B cell (primary cell): ENCODE measurements around the gene CARS2. TPM values are rescaled to one million over a fixed set of nuclear protein-coding genes. Genes with fewer than 3 reads are reported as not detected.
A peak's percentile ranks its signal among the peaks of the same experiment; 100 is the strongest.

ENCODE experiments used
- ATAC-seq: fragments of 200-7000 bp; cut with Tn5 transposase; one replicate; pipeline ENCODE4 v1.10.0; 2021; ENCODE audit warnings: low read depth, mild to moderate bottlenecking, moderate number of reproducible peaks, moderate library complexity
- CTCF ChIA-PET: fragments of 350-600 bp; sonication (Branson Sonifier 250); formaldehyde crosslinking; loops from one replicate; lab custom pipeline; 2021; ENCODE audit warnings: antibody characterized with exemption, inconsistent platforms; lab: Charles Lee
- POLR2A ChIA-PET: fragments of 350-600 bp; sonication (Branson Sonifier 250); formaldehyde crosslinking; loops from one replicate; lab custom pipeline; 2021; ENCODE audit warnings: antibody characterized with exemption; lab: Charles Lee
- DNase-seq: peaks from one replicate; pipeline ENCODE4 v3.0.0; 2013
- H2AFZ ChIP-seq: 2 replicates; pipeline ENCODE4 v1.6.1; 2012; ENCODE audit warnings: mild to moderate bottlenecking, low read depth, low read length; ENCODE audit not compliant: insufficient read depth, poor library complexity, severe bottlenecking
- H3K27ac ChIP-seq, 2 donors: 1 replicate in 1 of 2; 2 replicates in 1 of 2; pipeline ENCODE4 v1.5.1; 2012 to 2013; ENCODE audit warnings: low read length in 2 of 2, mild to moderate bottlenecking in 2 of 2, moderate library complexity in 1 of 2
- H3K27me3 ChIP-seq, 4 experiments: fragments of 200-600 bp in 1 of 4; sonication (generic) in 1 of 4; replicated peaks in 1 of 4; 1 replicate in 2 of 4; 2 replicates in 2 of 4; pipeline versions ENCODE4 v1.6.1 to v1.7.0; 2013 to 2016; ENCODE audit warnings: low read length in 3 of 4, mild to moderate bottlenecking in 2 of 4, mixed read lengths in 1 of 4, moderate library complexity in 1 of 4; ENCODE audit not compliant: insufficient read depth in 4 of 4, control insufficient read depth in 3 of 4; ENCODE audit errors: control extremely low read depth in 1 of 4
- H3K36me3 ChIP-seq, 2 experiments: replicated peaks in 1 of 2; 1 replicate in 1 of 2; 2 replicates in 1 of 2; pipeline versions ENCODE4 v1.6.1 to v1.7.1; 2013; ENCODE audit warnings: low read length in 1 of 2; ENCODE audit not compliant: insufficient read depth in 2 of 2, control insufficient read depth in 1 of 2; ENCODE audit errors: control extremely low read depth in 1 of 2, extremely low read depth in 1 of 2
- H3K4me1 ChIP-seq, 2 donors: fragments of 200-600 bp in 1 of 2; sonication (generic) in 1 of 2; 1 replicate in 1 of 2; 2 replicates in 1 of 2; pipeline versions ENCODE4 v1.5.1 to v1.6.1; 2013 to 2017; ENCODE audit warnings: low read length in 2 of 2; ENCODE audit not compliant: control insufficient read depth in 2 of 2, insufficient read depth in 2 of 2
- H3K4me2 ChIP-seq: replicated peaks from 2 replicates; pipeline ENCODE3; 2012; ENCODE audit warnings: mild to moderate bottlenecking, low read depth, low read length; ENCODE audit not compliant: poor library complexity, severe bottlenecking
- H3K4me3 ChIP-seq, 5 experiments: fragments of 200-600 bp in 1 of 5; sonication (generic) in 1 of 5; 1 replicate in 3 of 5; 2 replicates in 2 of 5; pipeline versions ENCODE4 v1.5.1 to v1.7.0; 2011 to 2016; ENCODE audit warnings: low read length in 4 of 5, mild to moderate bottlenecking in 4 of 5, low read depth in 2 of 5, control low read depth in 1 of 5, moderate library complexity in 1 of 5; ENCODE audit not compliant: insufficient read depth in 1 of 5; ENCODE audit errors: control extremely low read depth in 1 of 5, extremely low read depth in 1 of 5
- H3K79me2 ChIP-seq: fragments of 200-600 bp; sonication (generic); one replicate; pipeline ENCODE4 v1.6.0; 2016; ENCODE audit warnings: low read length; ENCODE audit not compliant: control insufficient read depth, insufficient read depth
- H3K9ac ChIP-seq: fragments of 200-600 bp; sonication (generic); 2 replicates; pipeline ENCODE4 v1.6.1; 2017; ENCODE audit warnings: mild to moderate bottlenecking, low read length, moderate library complexity
- H3K9me3 ChIP-seq, 3 donors: one replicate each; pipeline versions ENCODE4 v1.6.1 to v1.7.1; 2013; ENCODE audit warnings: low read length in 2 of 3; ENCODE audit not compliant: control insufficient read depth in 2 of 3, insufficient read depth in 1 of 3; ENCODE audit errors: control extremely low read depth in 1 of 3
- H4K20me1 ChIP-seq: 2 replicates; pipeline ENCODE4 v1.6.0; 2012; ENCODE audit warnings: mild to moderate bottlenecking, low read length; ENCODE audit not compliant: insufficient read depth, control insufficient read depth, poor library complexity, severe bottlenecking
- H3K27ac Mint-ChIP-seq: one replicate; pipeline ENCODE4 v1.8.0; 2021; ENCODE audit warnings: mixed read lengths
- H3K27me3 Mint-ChIP-seq: one replicate; pipeline ENCODE4 v1.8.0; 2021; ENCODE audit warnings: mixed read lengths
- H3K4me1 Mint-ChIP-seq: one replicate; pipeline ENCODE4 v1.8.0; 2021; ENCODE audit warnings: mixed read lengths
- H3K4me3 Mint-ChIP-seq: one replicate; pipeline ENCODE4 v1.8.0; 2021; ENCODE audit warnings: mixed read lengths
- H3K9me3 Mint-ChIP-seq: one replicate; pipeline ENCODE4 v1.8.0; 2022; ENCODE audit warnings: mixed read lengths; ENCODE audit not compliant: insufficient read depth
- EZH2 ChIP-seq: IDR thresholded peaks from 2 replicates; pipeline ENCODE4 v1.6.1; 2012; ENCODE audit warnings: borderline replicate concordance, low read depth, mild to moderate bottlenecking, moderate library complexity, low read length; ENCODE audit not compliant: insufficient read depth, poor library complexity, severe bottlenecking
- WGBS: methylation state at CpG from one replicate; pipeline ENCODE4 v1.1.5; 2013; ENCODE audit warnings: missing lambda C conversion rate; ENCODE audit not compliant: insufficient coverage; 5-methylcytosine and 5-hydroxymethylcytosine counted together
- intact Hi-C: fragments of 100-400 bp; cut with micrococcal nuclease; formaldehyde crosslinking; loops from one replicate; pipeline ENCODE4 v1.10.0; 2022
- polyA plus RNA-seq: library from polyadenylated mRNA; depleted of rRNA; stranded (reverse); fragments of >200 nt; gene quantifications from 2 replicates; pipeline ENCODE4 v1.2.3, GENCODE V29; 2012
- total RNA-seq, 2 donors: library from RNA; stranded (reverse); fragments of 120-200 nt in 1 of 2; gene quantifications; 1 replicate in 1 of 2; 2 replicates in 1 of 2; pipeline versions ENCODE4 v1.2.3 to v1.2.4, GENCODE V29; 2013 to 2022
- TF ChIP-seq, protein P1 (sequence below): fragments of 200-600 bp; IDR thresholded peaks from one replicate; pipeline ENCODE4 v1.8.0; 2022; ENCODE audit warnings: antibody characterized with exemption, mild to moderate bottlenecking

The CARS2 gene
- total and polyA plus RNA-seq, 2 donors (not counting 1 experiment from before 2014, with no cell fraction given) = 154 to 188 TPM

DNA sequence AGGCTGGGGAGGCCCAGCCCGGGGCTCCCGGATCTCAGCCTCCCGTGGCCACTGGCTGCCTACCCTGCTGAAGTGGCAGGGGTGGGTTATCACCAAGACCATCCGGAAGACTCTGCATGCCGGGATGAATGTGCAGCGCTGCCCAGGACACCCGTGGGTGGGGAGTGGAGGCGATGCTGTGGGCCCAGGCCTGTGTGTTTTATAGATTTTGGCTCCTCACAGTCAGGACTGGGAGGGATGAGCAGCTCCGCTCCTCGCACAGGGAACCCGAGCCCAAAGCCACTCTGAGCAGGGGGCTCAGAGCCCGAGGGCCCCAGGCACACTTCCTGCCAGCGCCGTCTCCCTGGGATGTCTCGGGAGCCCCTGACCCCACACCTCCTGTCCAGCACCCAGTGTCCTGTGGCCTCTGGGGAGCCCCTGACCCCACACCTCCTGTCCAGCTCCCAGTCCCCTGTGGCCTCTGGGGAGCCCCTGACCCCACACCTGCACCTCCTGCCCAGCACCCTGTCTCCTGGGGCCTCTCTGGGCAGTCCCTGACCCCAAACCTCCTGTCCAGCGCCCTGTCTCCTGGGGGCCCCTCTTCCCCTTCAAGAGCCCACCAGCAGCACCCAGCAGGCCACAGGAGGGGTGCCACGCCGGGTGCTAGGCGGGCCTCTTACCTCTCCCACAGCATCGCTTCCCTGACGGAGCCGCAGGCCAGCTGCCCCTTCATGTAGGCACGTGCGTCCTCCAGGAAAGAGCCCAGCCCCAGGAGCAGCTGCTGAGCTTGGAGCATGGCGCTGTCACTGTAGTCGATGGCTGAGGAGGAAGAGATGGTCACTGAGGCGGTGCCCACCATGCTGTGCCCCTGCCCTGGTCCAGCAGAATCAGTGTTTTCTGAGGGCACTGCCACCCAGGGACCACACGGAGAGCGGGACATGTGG is 59.2 kb downstream of the CARS2 start:
- no peak for TF ChIP-seq EZH2
- TF ChIP-seq, protein P1, sequence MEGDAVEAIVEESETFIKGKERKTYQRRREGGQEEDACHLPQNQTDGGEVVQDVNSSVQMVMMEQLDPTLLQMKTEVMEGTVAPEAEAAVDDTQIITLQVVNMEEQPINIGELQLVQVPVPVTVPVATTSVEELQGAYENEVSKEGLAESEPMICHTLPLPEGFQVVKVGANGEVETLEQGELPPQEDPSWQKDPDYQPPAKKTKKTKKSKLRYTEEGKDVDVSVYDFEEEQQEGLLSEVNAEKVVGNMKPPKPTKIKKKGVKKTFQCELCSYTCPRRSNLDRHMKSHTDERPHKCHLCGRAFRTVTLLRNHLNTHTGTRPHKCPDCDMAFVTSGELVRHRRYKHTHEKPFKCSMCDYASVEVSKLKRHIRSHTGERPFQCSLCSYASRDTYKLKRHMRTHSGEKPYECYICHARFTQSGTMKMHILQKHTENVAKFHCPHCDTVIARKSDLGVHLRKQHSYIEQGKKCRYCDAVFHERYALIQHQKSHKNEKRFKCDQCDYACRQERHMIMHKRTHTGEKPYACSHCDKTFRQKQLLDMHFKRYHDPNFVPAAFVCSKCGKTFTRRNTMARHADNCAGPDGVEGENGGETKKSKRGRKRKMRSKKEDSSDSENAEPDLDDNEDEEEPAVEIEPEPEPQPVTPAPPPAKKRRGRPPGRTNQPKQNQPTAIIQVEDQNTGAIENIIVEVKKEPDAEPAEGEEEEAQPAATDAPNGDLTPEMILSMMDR = no peak
- H3K36me3 ChIP-seq = peaks cover 0 to 54% of the 10 kb centered on the region in 2 experiments
- H2AFZ ChIP-seq = no peak overlapping the region
- ChIA-PET POLR2A (interaction anchor here (0.8 to 3.5 kb wide), 3 partner anchors 30 to 67 kb away, joined by 3 to 32 read pairs (median 22); partner anchors contain the start of gene ING1), CTCF (interaction anchor here (1.6 to 6.2 kb wide), 6 partner anchors 30 to 191 kb away, joined by 6 to 64 read pairs (median 28); partner anchors contain the start of gene CARS2)
- peaks cover 4% of the 10 kb centered on the region for H4K20me1 ChIP-seq
- H3K4me1 ChIP-seq = peaks cover 30 to 32% of the 10 kb centered on the region in 2 donors
- WGBS = 97% methylated on average over 28 of the region's 29 CpGs
- Mint-ChIP-seq H3K27me3 (no peaks in the 10 kb centered on the region), H3K4me1 (peaks cover 34% of the 10 kb centered on the region), H3K4me3 (no peak overlapping the region), H3K27ac (peak overlapping the region; percentile 41), H3K9me3 (no peaks in the 10 kb centered on the region)
- H3K27ac ChIP-seq = no peak overlapping the region
- H3K4me2 ChIP-seq = no peak overlapping the region
- H3K9ac ChIP-seq = no peak overlapping the region
- intact Hi-C loops = loop anchor here (1.0 to 10.0 kb wide), 2 partner anchors 12 to 268 kb away; partner anchors contain the start of gene ANKRD10
- no peaks in the 10 kb centered on the region for H3K9me3 ChIP-seq
- H3K4me3 ChIP-seq = no peak overlapping the region
- ATAC-seq = no peak
- no peak for DNase-seq
- peaks cover 37% of the 10 kb centered on the region for H3K79me2 ChIP-seq
- no peaks in the 10 kb centered on the region for H3K27me3 ChIP-seq
